Raji (cell line): Measurements from ENCODE around the gene NADK2.

Experiments
- POLR2A ChIP-seq: IDR thresholded peaks from 2 replicates; pipeline ENCODE4 v1.6.1; 2011; ENCODE audit warnings: low read depth, low read length, control low read depth; ENCODE audit not compliant: insufficient read depth

Gene NADK2

GRCh38 chr5:36241631-36242533, at the start of gene NADK2:
Gene NADK2, minus strand, starts transcription at chr5:36241925. Its CDS starts 127 bp downstream, at chr5:36241798.
- peak; percentile 60 for TF ChIP-seq POLR2A

- TF ChIP-seq POLR2A, result no peak
Measured at GRCh38 chr5:36285837-36286615, 44.3 kb upstream of the NADK2 start.

- TF ChIP-seq POLR2A, result no peak
Measured at GRCh38 chr5:36281626-36282025, 39.9 kb upstream of the NADK2 start.

- no peak for TF ChIP-seq POLR2A
Measured at GRCh38 chr5:36279054-36279698, 37.5 kb upstream of the NADK2 start.

GRCh38 chr5:36277521-36278176, 35.9 kb upstream of the NADK2 start:
- TF ChIP-seq POLR2A, result no peak

GRCh38 chr5:36276864-36277263, 35.1 kb upstream of the NADK2 start:
- TF ChIP-seq POLR2A, result no peak

GRCh38 chr5:36273809-36274526, 32.2 kb upstream of the NADK2 start:
- TF ChIP-seq POLR2A, result no peak

GRCh38 chr5:36272136-36272690, 30.5 kb upstream of the NADK2 start:
- no peak for TF ChIP-seq POLR2A

- no peak for TF ChIP-seq POLR2A
Measured at GRCh38 chr5:36270876-36271575, 29.3 kb upstream of the NADK2 start.

GRCh38 chr5:36270175-36270574, 28.4 kb upstream of the NADK2 start:
- TF ChIP-seq POLR2A, result no peak

GRCh38 chr5:36269478-36269877, 27.8 kb upstream of the NADK2 start:
- TF ChIP-seq POLR2A, result no peak

- TF ChIP-seq POLR2A, result no peak
Measured at GRCh38 chr5:36267905-36268304, 26.2 kb upstream of the NADK2 start.

GRCh38 chr5:36264202-36264760, 22.6 kb upstream of the NADK2 start:
- TF ChIP-seq POLR2A, result no peak
